ENCODE data around the gene HTR1D. TPM values are rescaled to one million over a fixed set of nuclear protein-coding genes. Genes with fewer than 3 reads are reported as not detected.
"Not testable (repeated sequence)": the region's sequence is repeated elsewhere in the genome, so short reads cannot be mapped to it uniquely, and the experiment has no call there.

Gene HTR1D
- not detected for total RNA-seq

- peaks cover 0 to 5% of the 10 kb centered on the region in 2 donors for H3K36me3 Mint-ChIP-seq
- no peaks in the 10 kb centered on the region for H3K9me3 Mint-ChIP-seq
- no peak within 1 kb of the TSS for H3K27ac Mint-ChIP-seq
- ATAC-seq: peak; percentile 7 to 34
- DNase-seq (ENCODE audit: low spot score in 2 of 2): no peak
Measured at GRCh38 chr1:23217421-23218115, at the start of gene HTR1D. HTR1D (minus strand) TSS chr1:23217502; CDS start chr1:23194219, 23,283 bp downstream.

DNA sequence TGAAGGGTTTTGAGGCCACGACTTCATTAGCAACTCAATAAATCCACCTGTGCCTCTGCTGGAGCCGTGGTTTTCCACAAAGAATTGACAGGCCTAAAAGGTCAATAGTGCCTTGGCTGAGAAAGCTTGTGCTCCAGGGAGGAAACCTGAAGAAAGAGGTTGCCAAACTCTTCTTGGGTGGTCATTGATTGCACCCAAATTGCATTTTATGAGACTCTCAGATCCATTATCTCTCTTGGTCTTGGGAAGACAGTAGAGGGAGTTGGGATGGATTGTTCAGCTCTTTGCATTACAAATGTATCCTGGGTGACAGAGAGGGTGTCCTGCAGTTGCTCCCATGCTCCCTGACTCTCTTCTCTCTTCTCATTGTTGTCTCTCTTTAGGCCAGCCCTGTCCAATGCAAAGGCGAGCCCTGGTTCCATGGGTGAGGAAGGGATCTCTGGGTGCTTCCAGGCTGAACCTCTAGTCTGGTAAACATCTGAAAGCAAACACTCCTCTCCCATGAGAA, 46.1 kb upstream of the HTR1D start:
- no peak for DNase-seq (ENCODE audit: low spot score in 2 of 2)
- Mint-ChIP-seq H3K36me3 (no peaks in the 10 kb centered on the region), H3K9me3 (no peaks in the 10 kb centered on the region), H3K27ac (no peak overlapping the region)
- ATAC-seq: no peak

DNA sequence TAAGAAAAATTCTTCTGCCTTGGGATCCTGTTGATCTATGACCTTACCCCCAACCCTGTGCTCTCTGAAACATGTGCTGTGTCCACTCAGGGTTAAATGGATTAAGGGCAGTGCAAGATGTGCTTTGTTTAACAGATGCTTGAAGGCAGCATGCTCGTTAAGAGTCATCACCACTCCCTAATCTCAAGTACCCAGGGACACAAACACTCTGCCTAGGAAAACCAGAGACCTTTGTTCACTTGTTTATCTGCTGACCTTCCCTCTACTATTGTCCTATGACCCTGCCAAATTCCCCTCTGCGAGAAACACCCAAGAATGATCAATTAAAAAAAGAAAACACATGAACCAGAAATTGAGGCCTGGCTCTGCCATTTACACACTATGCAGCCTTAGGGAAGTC, 40.8 kb upstream of the HTR1D start:
- H3K9me3 Mint-ChIP-seq; H3K27ac Mint-ChIP-seq; ATAC-seq; DNase-seq (ENCODE audit: low spot score in 2 of 2); H3K36me3 Mint-ChIP-seq: not testable (repeated sequence)

DNA sequence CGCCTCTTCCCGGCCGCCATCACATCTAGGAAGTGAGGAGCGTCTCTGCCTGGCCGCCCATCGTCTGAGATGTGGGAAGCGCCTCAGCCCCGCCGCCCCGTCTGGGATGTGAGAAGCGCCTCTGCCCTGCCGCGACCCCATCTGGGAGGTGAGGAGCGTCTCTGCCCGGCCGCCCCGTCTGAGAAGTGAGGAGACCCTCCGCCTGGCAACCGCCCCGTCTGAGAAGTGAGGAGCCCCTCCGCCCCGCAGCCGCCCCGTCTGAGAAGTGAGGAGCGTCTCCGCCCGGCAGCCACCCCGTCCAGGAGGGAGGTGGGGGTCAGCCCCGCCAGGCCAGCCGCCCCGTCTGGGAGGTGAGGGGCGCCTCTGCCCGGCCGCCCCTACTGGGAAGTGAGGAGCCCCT, 40.1 kb upstream of the HTR1D start:
- H3K36me3 Mint-ChIP-seq; ATAC-seq; H3K9me3 Mint-ChIP-seq; DNase-seq (ENCODE audit: low spot score in 2 of 2); H3K27ac Mint-ChIP-seq: not testable (repeated sequence)

DNA sequence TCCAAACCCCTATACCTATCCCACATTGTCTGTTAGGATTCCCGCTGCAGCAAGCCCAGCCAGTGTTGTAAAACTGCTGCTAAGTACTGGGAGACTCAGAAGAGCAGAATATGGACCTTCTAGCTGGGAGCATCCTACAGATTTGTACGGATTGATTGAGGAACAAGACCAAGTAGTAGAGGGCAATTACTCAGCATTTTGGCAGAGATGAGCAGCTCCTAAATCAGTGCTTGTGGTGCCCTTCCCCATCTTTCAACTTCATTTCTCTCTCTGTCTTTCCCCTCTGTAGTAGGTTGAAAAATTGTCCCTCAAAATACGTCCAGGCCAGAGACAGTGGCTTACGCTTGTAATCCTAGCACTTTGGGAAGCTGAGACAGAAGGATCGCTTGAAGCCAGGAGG, 37.3 kb upstream of the HTR1D start:
- no peak for DNase-seq (ENCODE audit: low spot score in 2 of 2)
- Mint-ChIP-seq H3K36me3 (no peaks in the 10 kb centered on the region), H3K9me3 (peaks cover 0 to 4% of the 10 kb centered on the region in 2 donors), H3K27ac (no peak overlapping the region)
- no peak for ATAC-seq

DNA sequence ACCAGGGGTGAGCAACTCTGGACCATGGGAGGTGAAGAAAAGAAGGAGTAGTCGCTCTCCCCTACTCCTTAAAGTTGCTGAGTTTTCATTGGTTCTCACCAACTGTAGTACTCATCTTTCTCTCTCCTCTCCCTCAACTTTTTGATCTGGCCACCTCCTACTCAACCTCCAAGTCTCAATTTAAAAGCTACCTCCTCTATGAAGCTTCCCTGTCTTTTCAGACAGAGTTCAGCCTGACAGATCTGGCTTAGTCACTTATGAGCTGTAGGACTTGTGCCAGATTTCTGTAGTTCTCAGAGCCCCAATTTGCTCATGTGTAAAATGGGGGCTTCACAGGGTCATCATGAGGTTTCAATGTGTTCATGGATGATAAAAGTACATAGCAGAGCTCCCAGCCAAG, 34.5 kb upstream of the HTR1D start:
- no peak for DNase-seq (ENCODE audit: low spot score in 2 of 2)
- ATAC-seq: no peak

DNA sequence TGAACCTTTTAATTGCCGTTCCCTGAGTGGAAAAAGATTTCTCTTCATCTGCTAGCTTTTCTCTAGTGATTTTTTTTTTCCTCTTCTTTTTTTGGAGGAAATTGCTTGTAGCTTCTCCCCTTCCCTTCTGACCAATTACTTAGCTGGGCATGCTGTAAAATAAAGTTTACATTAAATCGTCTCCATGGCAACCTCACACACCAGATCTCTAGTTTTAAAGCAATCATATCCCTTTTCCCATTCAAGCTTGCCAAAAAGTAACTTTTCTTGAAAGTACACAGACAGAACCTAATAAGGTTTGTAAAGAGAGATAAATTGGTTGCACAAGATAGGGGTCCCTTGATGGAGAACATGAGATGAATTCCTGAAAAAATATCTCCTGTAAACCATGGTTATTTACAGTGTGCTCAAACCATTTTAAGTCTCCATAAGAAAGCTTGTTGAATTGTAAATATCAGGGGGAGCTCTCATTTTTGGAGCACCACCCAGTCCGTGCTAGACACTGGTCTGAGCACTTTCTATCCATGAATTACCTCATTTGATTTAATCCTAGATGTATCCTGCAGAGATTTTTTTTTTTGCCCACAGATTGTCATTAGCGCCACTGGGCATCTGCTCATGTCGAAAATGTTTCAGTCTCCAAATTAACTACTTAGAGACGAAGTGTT, 32.6 kb upstream of the HTR1D start:
- Mint-ChIP-seq H3K27ac (no peak overlapping the region), H3K9me3 (no peaks in the 10 kb centered on the region)
- ATAC-seq: no peak

More for the DNA sequence above, 34.5 kb upstream of the HTR1D start:
- no peak overlapping the region for H3K27ac Mint-ChIP-seq
- H3K36me3 Mint-ChIP-seq: no peaks in the 10 kb centered on the region
- H3K9me3 Mint-ChIP-seq: peaks cover 0 to 4% of the 10 kb centered on the region in 2 donors

GRCh38 chr1:23247276-23247675, 30.0 kb upstream of the HTR1D start:
- ATAC-seq: no peak
- Mint-ChIP-seq H3K9me3 (no peaks in the 10 kb centered on the region), H3K36me3 (no peaks in the 10 kb centered on the region), H3K27ac (no peak overlapping the region)
- no peak for DNase-seq (ENCODE audit: low spot score in 2 of 2)

More for the DNA sequence above, 32.6 kb upstream of the HTR1D start:
- DNase-seq (ENCODE audit: low spot score in 2 of 2): no peak
- H3K36me3 Mint-ChIP-seq: no peaks in the 10 kb centered on the region

DNA sequence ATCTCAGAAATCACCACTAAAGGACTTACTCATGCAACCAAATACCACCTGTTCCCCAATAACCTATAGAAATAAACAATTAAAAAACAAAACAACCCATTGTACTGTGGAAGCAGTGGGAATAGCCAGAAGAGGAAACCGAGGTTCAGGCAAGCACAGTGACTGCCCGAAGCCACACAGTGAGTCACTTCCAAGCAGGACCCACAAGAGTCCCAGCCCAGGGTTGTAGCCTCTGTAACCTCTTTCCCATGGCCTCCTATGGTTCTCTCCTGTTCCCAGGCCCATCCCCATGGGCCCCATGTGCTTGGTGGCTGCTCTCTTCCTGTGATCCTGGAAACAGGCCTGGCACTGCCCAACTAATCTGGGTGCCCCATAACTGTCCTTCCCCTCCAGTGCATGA, 29.0 kb upstream of the HTR1D start:
- ATAC-seq: no peak
- H3K9me3 Mint-ChIP-seq: no peaks in the 10 kb centered on the region

GRCh38 chr1:23244256-23244761, 27.0 kb upstream of the HTR1D start:
- ATAC-seq: no peak
- no peak overlapping the region for H3K27ac Mint-ChIP-seq
- H3K9me3 Mint-ChIP-seq: no peaks in the 10 kb centered on the region
- DNase-seq (ENCODE audit: low spot score in 2 of 2): no peak
- no peaks in the 10 kb centered on the region for H3K36me3 Mint-ChIP-seq

More for the DNA sequence above, 29.0 kb upstream of the HTR1D start:
- H3K36me3 Mint-ChIP-seq: no peaks in the 10 kb centered on the region
- no peak overlapping the region for H3K27ac Mint-ChIP-seq
- DNase-seq (ENCODE audit: low spot score in 2 of 2): no peak

DNA sequence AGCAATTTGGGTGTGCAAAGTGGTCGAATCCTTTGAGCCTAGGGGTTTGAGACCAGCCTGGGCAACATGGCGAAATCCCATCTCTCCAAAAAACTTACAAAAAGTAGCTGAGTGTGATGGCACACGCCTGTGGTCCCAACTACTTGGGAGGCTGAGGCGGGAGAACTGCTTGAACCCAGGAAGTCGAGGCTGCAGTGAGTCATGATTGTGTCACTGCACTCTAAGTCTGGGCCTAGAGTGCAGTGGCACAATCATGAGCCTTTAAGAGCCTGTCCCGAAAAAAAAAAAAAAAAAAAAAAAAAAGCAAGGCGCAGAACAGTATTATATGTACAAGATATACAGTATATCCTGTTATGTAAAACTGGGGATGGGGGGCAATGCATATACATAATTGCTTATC, 25.1 kb upstream of the HTR1D start:
- Mint-ChIP-seq H3K27ac (no peak overlapping the region), H3K36me3 (no peaks in the 10 kb centered on the region), H3K9me3 (no peaks in the 10 kb centered on the region)
- no peak for ATAC-seq
- DNase-seq (ENCODE audit: low spot score in 2 of 2): no peak

GRCh38 chr1:23239638-23240295, 22.5 kb upstream of the HTR1D start:
- Mint-ChIP-seq H3K27ac (no peak overlapping the region), H3K36me3 (no peaks in the 10 kb centered on the region), H3K9me3 (no peaks in the 10 kb centered on the region)
- DNase-seq (ENCODE audit: low spot score in 2 of 2) (no peak), ATAC-seq (no peak)

- ATAC-seq (no peak), DNase-seq (ENCODE audit: low spot score in 2 of 2) (no peak)
- no peaks in the 10 kb centered on the region for H3K36me3 Mint-ChIP-seq
- H3K27ac Mint-ChIP-seq: no peak overlapping the region
- H3K9me3 Mint-ChIP-seq: no peaks in the 10 kb centered on the region
Measured at GRCh38 chr1:23238565-23238964, 21.3 kb upstream of the HTR1D start.

DNA sequence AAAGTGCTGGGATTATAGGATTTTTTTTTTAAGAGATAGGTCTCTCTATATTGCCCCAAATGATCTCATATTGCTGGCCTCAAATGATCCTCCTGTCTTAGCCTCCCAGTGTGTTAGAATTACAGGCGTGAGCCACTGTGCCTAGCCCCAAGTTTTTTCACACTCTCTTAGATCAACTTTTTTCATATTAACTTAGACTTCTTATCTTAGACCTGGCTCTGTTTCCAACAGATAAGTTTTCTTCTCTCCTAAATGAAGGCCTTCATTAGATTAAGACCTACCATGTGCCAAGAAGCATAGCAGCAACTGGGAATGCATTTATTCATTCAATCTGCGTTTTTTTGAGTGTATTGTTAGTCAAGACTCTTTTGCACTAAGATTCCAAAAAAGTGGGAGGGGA, 20.2 kb upstream of the HTR1D start:
- ATAC-seq (no peak), DNase-seq (ENCODE audit: low spot score in 2 of 2) (no peak)
- Mint-ChIP-seq H3K9me3 (no peaks in the 10 kb centered on the region), H3K36me3 (no peaks in the 10 kb centered on the region), H3K27ac (no peak overlapping the region)

- Mint-ChIP-seq H3K9me3 (peaks cover 0 to 4% of the 10 kb centered on the region in 2 donors), H3K36me3 (no peaks in the 10 kb centered on the region), H3K27ac (no peak overlapping the region)
- ATAC-seq (no peak), DNase-seq (ENCODE audit: low spot score in 2 of 2) (no peak)
Measured at GRCh38 chr1:23227806-23228205, 10.5 kb upstream of the HTR1D start.

GRCh38 chr1:23224739-23225648, 7.7 kb upstream of the HTR1D start:
- peaks cover 0 to 4% of the 10 kb centered on the region in 2 donors for H3K9me3 Mint-ChIP-seq
- DNase-seq (ENCODE audit: low spot score in 2 of 2): no peak
- no peak for ATAC-seq
- no peaks in the 10 kb centered on the region for H3K36me3 Mint-ChIP-seq
- H3K27ac Mint-ChIP-seq: no peak overlapping the region

Measured in activated naive CD4-positive, alpha-beta T cell treated with anti-CD3 and anti-CD28 coated beads, Interleukin-2, amount 50 U/mL, for 72 hours (primary cell).